IMR-90 (cell line): ENCODE measurements around the gene PZP. TPM values are rescaled to one million over a fixed set of nuclear protein-coding genes. Genes with fewer than 3 reads are reported as not detected.

ENCODE experiments used
- ATAC-seq: fragments of 200-7000 bp; cut with Tn5 transposase; 2 replicates; pipeline ENCODE4 v1.9.1; 2020; ENCODE audit warnings: low read depth, mild to moderate bottlenecking, moderate library complexity
- BruUV-seq: library from RNA; stranded (reverse); fragments of 400-500 nt; replicated peaks from 2 replicates; lab custom pipeline; 2021; lab: Mats Ljungman, UMichigan
- CTCF ChIA-PET: fragments of 300-600 bp; formaldehyde crosslinking; extraction: SDS; loops from one replicate; lab custom pipeline; 2021; ENCODE audit warnings: antibody characterized with exemption; lab: Yijun Ruan, JAX
- POLR2A ChIA-PET: fragments of 300-600 bp; sonication (Branson Sonifier 250); formaldehyde crosslinking; loops from one replicate; lab custom pipeline; 2022; ENCODE audit warnings: antibody characterized with exemption; ENCODE audit not compliant: unreplicated experiment; lab: Charles Lee
- DNase-seq: peaks from one replicate; pipeline ENCODE4 v3.0.0; 2013
- H2AFZ ChIP-seq: replicated peaks from 2 replicates; pipeline ENCODE3; 2013; ENCODE audit warnings: low read length, mild to moderate bottlenecking; ENCODE audit not compliant: poor library complexity
- H2AK5ac ChIP-seq: 2 replicates; pipeline ENCODE4 v1.6.1; 2013; ENCODE audit warnings: low read depth, low read length, inconsistent platforms
- H2AK9ac ChIP-seq: replicated peaks from 2 replicates; pipeline ENCODE3; 2013; ENCODE audit warnings: mild to moderate bottlenecking, low read depth, low read length, moderate library complexity; ENCODE audit not compliant: poor library complexity
- H2BK120ac ChIP-seq: 2 replicates; pipeline ENCODE4 v1.6.1; 2013; ENCODE audit warnings: low read depth, low read length, inconsistent platforms
- H2BK15ac ChIP-seq: 3 replicates; pipeline ENCODE4 v1.6.1; 2013; ENCODE audit warnings: low read depth, low read length, inconsistent platforms
- H2BK20ac ChIP-seq: 2 replicates; pipeline ENCODE4 v1.6.1; 2013; ENCODE audit warnings: low read depth, mild to moderate bottlenecking, inconsistent platforms, low read length, moderate library complexity
- H2BK5ac ChIP-seq: 2 replicates; pipeline ENCODE4 v1.6.1; 2013; ENCODE audit warnings: mild to moderate bottlenecking, low read depth, low read length, inconsistent platforms; ENCODE audit not compliant: poor library complexity, severe bottlenecking
- H3K14ac ChIP-seq: replicated peaks from 2 replicates; pipeline ENCODE4 v1.6.1; 2013; ENCODE audit warnings: low read depth, low read length, inconsistent platforms
- H3K18ac ChIP-seq: 2 replicates; pipeline ENCODE4 v1.6.1; 2013; ENCODE audit warnings: low read depth, low read length, control low read depth
- H3K23ac ChIP-seq: 2 replicates; pipeline ENCODE4 v1.6.1; 2013; ENCODE audit warnings: low read depth, low read length, inconsistent platforms
- H3K27ac ChIP-seq: 2 replicates; pipeline ENCODE4 v1.5.1; 2013; ENCODE audit warnings: mild to moderate bottlenecking, control low read depth, low read length; ENCODE audit not compliant: insufficient read depth
- H3K27me3 ChIP-seq: 2 replicates; pipeline ENCODE4 v1.6.1; 2013; ENCODE audit warnings: low read length; ENCODE audit not compliant: control insufficient read depth, insufficient read depth
- H3K36me3 ChIP-seq: 2 replicates; pipeline ENCODE4 v1.6.1; 2013; ENCODE audit warnings: low read length, mixed read lengths; ENCODE audit not compliant: control insufficient read depth, insufficient read depth
- H3K4ac ChIP-seq: 2 replicates; pipeline ENCODE4 v1.6.1; 2013; ENCODE audit warnings: low read depth, low read length, inconsistent platforms
- H3K4me1 ChIP-seq: 2 replicates; pipeline ENCODE4 v1.6.1; 2013; ENCODE audit warnings: low read length, mixed read lengths; ENCODE audit not compliant: control insufficient read depth, insufficient read depth
- H3K4me2 ChIP-seq: 2 replicates; pipeline ENCODE4 v1.6.1; 2013; ENCODE audit warnings: low read depth, mild to moderate bottlenecking, control low read depth, low read length, moderate library complexity
- H3K4me3 ChIP-seq: 2 replicates; pipeline ENCODE4 v1.5.1; 2013; ENCODE audit warnings: low read depth, mild to moderate bottlenecking, control low read depth, low read length, moderate library complexity; ENCODE audit not compliant: insufficient read depth
- H3K56ac ChIP-seq: 2 replicates; pipeline ENCODE4 v1.6.1; 2013; ENCODE audit warnings: low read length, inconsistent platforms; ENCODE audit not compliant: insufficient read depth; ENCODE audit errors: extremely low read depth
- H3K79me1 ChIP-seq, 2 experiments: 2 replicates each; pipeline ENCODE4 v1.6.1; 2013; ENCODE audit warnings: low read length in 2 of 2, inconsistent platforms in 1 of 2, low read depth in 1 of 2
- H3K9ac ChIP-seq: 2 replicates; pipeline ENCODE4 v1.6.1; 2013; ENCODE audit warnings: low read depth, low read length, control low read depth
- H3K9me1 ChIP-seq: 2 replicates; pipeline ENCODE4 v1.6.1; 2013; ENCODE audit warnings: low read length, inconsistent platforms; ENCODE audit not compliant: insufficient read depth
- H3K9me3 ChIP-seq: 2 replicates; pipeline ENCODE4 v1.6.1; 2013; ENCODE audit warnings: low read length; ENCODE audit not compliant: control insufficient read depth, insufficient read depth
- H4K20me1 ChIP-seq: 2 replicates; pipeline ENCODE4 v1.6.1; 2013; ENCODE audit warnings: low read length, inconsistent platforms; ENCODE audit not compliant: insufficient read depth
- H4K5ac ChIP-seq: 2 replicates; pipeline ENCODE4 v1.6.1; 2013; ENCODE audit warnings: mild to moderate bottlenecking, low read depth, low read length, control low read depth
- H4K8ac ChIP-seq, 2 experiments: 2 replicates each; pipeline ENCODE4 v1.6.1; 2013; ENCODE audit warnings: low read depth in 2 of 2, low read length in 2 of 2, control low read depth in 1 of 2, inconsistent platforms in 1 of 2
- H4K91ac ChIP-seq: 2 replicates; pipeline ENCODE4 v1.6.1; 2013; ENCODE audit warnings: low read depth, low read length, inconsistent platforms; ENCODE audit not compliant: insufficient read depth
- CHD1 ChIP-seq: IDR thresholded peaks from 2 replicates; pipeline ENCODE4 v1.6.1; 2012; ENCODE audit warnings: low read depth, low read length, improper control_type of control experiment
- MAFK ChIP-seq: IDR thresholded peaks from 2 replicates; pipeline ENCODE4 v1.6.1; 2012; ENCODE audit warnings: low read depth, low read length, improper control_type of control experiment
- MAZ ChIP-seq: IDR thresholded peaks from 2 replicates; pipeline ENCODE4 v1.6.1; 2012; ENCODE audit warnings: low read depth, mild to moderate bottlenecking, low read length, improper control_type of control experiment, moderate library complexity, borderline replicate concordance
- POLR2A ChIP-seq: IDR thresholded peaks from 2 replicates; pipeline ENCODE4 v1.6.1; 2012; ENCODE audit warnings: mild to moderate bottlenecking, low read depth, low read length
- WGBS, 2 experiments: methylation state at CpG; one replicate each; pipeline versions ENCODE4 v1.1.5 to v1.1.7; 2013; ENCODE audit warnings: missing lambda C conversion rate in 2 of 2; ENCODE audit not compliant: insufficient read length in 1 of 2; ENCODE audit errors: extremely low coverage in 2 of 2; 5-methylcytosine and 5-hydroxymethylcytosine counted together
- dilution Hi-C: fragments of 300-500 bp; cut with HindIII; formaldehyde crosslinking; loops from one replicate; pipeline ENCODE4 v1.14.3; 2018; ENCODE audit warnings: low sequenced_read_pairs; ENCODE audit not compliant: unreplicated experiment
- in situ Hi-C: fragments of 300-500 bp; cut with MboI; formaldehyde crosslinking; loops from 3 replicates; pipeline ENCODE4 v1.14.3; 2019; ENCODE audit warnings: low sequenced_read_pairs, inconsistent platforms, mixed read lengths
- intact Hi-C: fragments of 100-400 bp; cut with micrococcal nuclease; formaldehyde crosslinking; loops from 2 replicates; pipeline ENCODE4 v1.10.0; 2022
- polyA plus RNA-seq, 3 experiments: library from polyadenylated mRNA; depleted of rRNA; stranded (reverse); fragments of >200 nt; gene quantifications; 2 replicates each; pipeline ENCODE4 v1.2.3, GENCODE V29; 2012; ENCODE audit warnings: low replicate concordance in 1 of 3
- total RNA-seq: library from RNA; depleted of rRNA; stranded (reverse); fragments of >200 nt; gene quantifications from 2 replicates; pipeline ENCODE4 v1.2.3, GENCODE V29; 2012
- TF ChIP-seq, protein P1 (sequence below): fragments of 150-350 bp; IDR thresholded peaks from 2 replicates; pipeline ENCODE4 v1.6.1; 2017; ENCODE audit warnings: mild to moderate bottlenecking, antibody characterized with exemption, low read length, low read depth

Gene PZP
- total and polyA plus RNA-seq, 2 of the 4 experiments (the other 2 are of a cell fraction), result not detected

DNA sequence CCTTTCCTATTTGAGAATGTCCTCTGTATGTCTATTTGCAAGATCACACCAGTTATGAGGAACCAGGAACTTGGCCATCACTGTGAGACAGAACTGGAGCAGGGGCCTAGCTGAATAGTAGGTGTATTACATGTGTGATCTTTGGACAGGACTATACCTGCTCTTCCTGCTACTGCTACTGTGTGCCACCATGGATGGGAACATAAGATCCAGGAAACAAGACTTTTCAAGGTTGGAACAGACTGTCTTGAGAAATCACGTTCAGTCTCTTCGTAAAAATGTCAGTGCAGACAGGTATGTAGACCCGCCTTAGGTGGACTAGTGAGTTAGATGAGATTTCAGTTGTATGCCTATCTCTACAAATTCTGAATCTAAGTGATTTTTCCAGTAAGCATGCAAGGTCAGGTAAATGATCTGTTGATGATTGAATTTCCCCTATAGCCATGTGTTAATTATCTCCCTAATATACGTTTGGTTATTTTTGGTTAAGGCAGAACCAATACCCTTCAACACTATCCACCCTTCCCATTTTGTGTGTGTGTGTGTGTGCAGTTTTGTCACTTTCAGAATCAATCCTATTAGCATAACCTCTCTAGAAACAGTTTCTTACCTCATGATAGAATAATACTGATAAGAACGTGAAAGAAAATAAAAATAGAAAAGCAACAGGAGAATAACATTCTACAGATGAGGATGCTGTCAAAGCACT is 99.5 kb downstream of the PZP start:
- in situ Hi-C loops, result no loop called here

More for the DNA sequence above, 99.5 kb downstream of the PZP start:
- H2AFZ ChIP-seq, result no peak overlapping the region
- no peak overlapping the region for H4K8ac ChIP-seq
- H3K14ac ChIP-seq, result no peak overlapping the region
- no peak overlapping the region for H3K18ac ChIP-seq
- no peak overlapping the region for H3K27ac ChIP-seq
- H4K91ac ChIP-seq, result no peak overlapping the region
- no peak overlapping the region for H4K5ac ChIP-seq
- no TSS peak for BruUV-seq
- H3K79me1 ChIP-seq, result no peaks in the 10 kb centered on the region
- dilution Hi-C loops, result no loop called here
- no peaks in the 10 kb centered on the region for H3K27me3 ChIP-seq
- ChIA-PET CTCF (no interaction called here), POLR2A (no interaction called here)
- ATAC-seq (no peak), DNase-seq (no peak)
- H3K9me1 ChIP-seq, result no peaks in the 10 kb centered on the region
- H3K56ac ChIP-seq, result no peak overlapping the region
- H2BK120ac ChIP-seq, result no peak overlapping the region
- H3K4me1 ChIP-seq, result no peaks in the 10 kb centered on the region
- H3K4me2 ChIP-seq, result no peak overlapping the region
- no peak overlapping the region for H2AK5ac ChIP-seq
- no peak overlapping the region for H2BK15ac ChIP-seq
- H2BK20ac ChIP-seq, result no peak overlapping the region
- H3K36me3 ChIP-seq, result peaks cover 4% of the 10 kb centered on the region; the same call in 1 of the 2 replicates
- no CpG with 5 or more reads among the region's 5 CpGs for WGBS, 2 experiments
- H3K9me3 ChIP-seq, result no peaks in the 10 kb centered on the region
- H3K4ac ChIP-seq, result no peak overlapping the region
- intact Hi-C loops, result no loop called here
- H3K23ac ChIP-seq, result no peak overlapping the region
- no peak overlapping the region for H3K9ac ChIP-seq
- no peak overlapping the region for H2BK5ac ChIP-seq
- H3K4me3 ChIP-seq, result no peak overlapping the region
- no peaks in the 10 kb centered on the region for H4K20me1 ChIP-seq
- H2AK9ac ChIP-seq, result no peak overlapping the region
- TF ChIP-seq MAZ (no peak), POLR2A (no peak), MAFK (no peak), CHD1 (no peak)
- TF ChIP-seq, protein P1, sequence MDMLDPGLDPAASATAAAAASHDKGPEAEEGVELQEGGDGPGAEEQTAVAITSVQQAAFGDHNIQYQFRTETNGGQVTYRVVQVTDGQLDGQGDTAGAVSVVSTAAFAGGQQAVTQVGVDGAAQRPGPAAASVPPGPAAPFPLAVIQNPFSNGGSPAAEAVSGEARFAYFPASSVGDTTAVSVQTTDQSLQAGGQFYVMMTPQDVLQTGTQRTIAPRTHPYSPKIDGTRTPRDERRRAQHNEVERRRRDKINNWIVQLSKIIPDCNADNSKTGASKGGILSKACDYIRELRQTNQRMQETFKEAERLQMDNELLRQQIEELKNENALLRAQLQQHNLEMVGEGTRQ, result no peak
